Measurements from ENCODE around the gene SLC25A38.

DNA sequence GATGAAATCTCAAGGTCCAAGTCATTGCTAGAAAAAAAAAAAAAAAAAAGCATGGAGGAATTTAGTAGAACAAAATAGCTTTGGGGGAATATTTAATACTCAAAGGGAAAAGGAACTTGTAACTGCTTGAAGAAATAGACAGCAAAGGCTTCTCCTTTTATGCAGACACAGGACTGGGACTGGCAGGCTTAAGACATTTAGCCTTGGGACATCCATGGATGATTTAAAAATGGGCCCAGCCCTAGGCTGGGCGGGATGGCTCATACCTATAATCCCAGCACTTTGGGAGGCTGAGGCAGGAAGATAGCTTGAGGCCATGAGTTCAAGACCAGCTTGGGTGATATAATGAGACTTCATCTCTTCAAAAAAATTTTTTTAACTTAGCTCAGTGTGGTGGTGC is 43.1 kb downstream of the SLC25A38 start:
- no peak for TF ChIP-seq POLR2AphosphoS5 (IDR thresholded peaks at IDR 0.05; ENCODE audit: low read depth)
- TF ChIP-seq, protein P1, sequence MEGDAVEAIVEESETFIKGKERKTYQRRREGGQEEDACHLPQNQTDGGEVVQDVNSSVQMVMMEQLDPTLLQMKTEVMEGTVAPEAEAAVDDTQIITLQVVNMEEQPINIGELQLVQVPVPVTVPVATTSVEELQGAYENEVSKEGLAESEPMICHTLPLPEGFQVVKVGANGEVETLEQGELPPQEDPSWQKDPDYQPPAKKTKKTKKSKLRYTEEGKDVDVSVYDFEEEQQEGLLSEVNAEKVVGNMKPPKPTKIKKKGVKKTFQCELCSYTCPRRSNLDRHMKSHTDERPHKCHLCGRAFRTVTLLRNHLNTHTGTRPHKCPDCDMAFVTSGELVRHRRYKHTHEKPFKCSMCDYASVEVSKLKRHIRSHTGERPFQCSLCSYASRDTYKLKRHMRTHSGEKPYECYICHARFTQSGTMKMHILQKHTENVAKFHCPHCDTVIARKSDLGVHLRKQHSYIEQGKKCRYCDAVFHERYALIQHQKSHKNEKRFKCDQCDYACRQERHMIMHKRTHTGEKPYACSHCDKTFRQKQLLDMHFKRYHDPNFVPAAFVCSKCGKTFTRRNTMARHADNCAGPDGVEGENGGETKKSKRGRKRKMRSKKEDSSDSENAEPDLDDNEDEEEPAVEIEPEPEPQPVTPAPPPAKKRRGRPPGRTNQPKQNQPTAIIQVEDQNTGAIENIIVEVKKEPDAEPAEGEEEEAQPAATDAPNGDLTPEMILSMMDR (conservative IDR thresholded peaks at IDR 0.05; ENCODE audit: low read depth in 2 of 2): no peak
- no peak for TF ChIP-seq EZH2phosphoT487 (IDR thresholded peaks at IDR 0.05; ENCODE audit: unreplicated experiment)
- TF ChIP-seq, protein P2, sequence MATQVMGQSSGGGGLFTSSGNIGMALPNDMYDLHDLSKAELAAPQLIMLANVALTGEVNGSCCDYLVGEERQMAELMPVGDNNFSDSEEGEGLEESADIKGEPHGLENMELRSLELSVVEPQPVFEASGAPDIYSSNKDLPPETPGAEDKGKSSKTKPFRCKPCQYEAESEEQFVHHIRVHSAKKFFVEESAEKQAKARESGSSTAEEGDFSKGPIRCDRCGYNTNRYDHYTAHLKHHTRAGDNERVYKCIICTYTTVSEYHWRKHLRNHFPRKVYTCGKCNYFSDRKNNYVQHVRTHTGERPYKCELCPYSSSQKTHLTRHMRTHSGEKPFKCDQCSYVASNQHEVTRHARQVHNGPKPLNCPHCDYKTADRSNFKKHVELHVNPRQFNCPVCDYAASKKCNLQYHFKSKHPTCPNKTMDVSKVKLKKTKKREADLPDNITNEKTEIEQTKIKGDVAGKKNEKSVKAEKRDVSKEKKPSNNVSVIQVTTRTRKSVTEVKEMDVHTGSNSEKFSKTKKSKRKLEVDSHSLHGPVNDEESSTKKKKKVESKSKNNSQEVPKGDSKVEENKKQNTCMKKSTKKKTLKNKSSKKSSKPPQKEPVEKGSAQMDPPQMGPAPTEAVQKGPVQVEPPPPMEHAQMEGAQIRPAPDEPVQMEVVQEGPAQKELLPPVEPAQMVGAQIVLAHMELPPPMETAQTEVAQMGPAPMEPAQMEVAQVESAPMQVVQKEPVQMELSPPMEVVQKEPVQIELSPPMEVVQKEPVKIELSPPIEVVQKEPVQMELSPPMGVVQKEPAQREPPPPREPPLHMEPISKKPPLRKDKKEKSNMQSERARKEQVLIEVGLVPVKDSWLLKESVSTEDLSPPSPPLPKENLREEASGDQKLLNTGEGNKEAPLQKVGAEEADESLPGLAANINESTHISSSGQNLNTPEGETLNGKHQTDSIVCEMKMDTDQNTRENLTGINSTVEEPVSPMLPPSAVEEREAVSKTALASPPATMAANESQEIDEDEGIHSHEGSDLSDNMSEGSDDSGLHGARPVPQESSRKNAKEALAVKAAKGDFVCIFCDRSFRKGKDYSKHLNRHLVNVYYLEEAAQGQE (IDR thresholded peaks at IDR 0.05; ENCODE audit: unreplicated experiment): no peak
- TF ChIP-seq CREB1 (CRISPR knock-in tag; IDR thresholded peaks at IDR 0.05; ENCODE audit: low read depth): no peak
- no peak for TF ChIP-seq EZH2 (IDR thresholded peaks at IDR 0.05; ENCODE audit: low read depth, unreplicated experiment)
- no peak for TF ChIP-seq ZNF114 (CRISPR knock-in tag; IDR thresholded peaks at IDR 0.05)
- no peak for TF ChIP-seq JUNB (IDR thresholded peaks at IDR 0.05; ENCODE audit: unreplicated experiment)
